Measurements from ENCODE around the gene CCN6.

The CCN6 gene

DNA sequence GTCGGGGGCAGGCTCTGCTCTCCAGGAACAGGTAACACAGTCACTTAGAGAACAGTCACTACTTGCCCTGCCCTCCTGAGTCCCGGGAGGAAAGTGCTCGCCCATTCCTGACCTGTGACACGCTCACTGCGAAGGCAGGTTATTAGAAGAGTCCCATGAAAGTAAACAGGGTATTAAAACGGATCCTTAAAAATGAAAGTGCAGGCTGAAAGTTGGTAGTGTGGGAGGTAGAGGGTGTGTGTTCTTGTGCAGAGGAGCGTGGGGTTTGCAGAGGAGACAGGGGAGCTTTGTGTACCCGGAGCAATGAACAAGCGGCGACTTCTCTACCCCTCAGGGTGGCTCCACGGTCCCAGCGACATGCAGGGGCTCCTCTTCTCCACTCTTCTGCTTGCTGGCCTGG lies at the start of gene CCN6:
Gene CCN6 (plus strand): TSS at position 104 of the 400 bp plus-strand sequence. CDS start 254 bp downstream, at position 358.
- DNase-seq, result no peak

DNA sequence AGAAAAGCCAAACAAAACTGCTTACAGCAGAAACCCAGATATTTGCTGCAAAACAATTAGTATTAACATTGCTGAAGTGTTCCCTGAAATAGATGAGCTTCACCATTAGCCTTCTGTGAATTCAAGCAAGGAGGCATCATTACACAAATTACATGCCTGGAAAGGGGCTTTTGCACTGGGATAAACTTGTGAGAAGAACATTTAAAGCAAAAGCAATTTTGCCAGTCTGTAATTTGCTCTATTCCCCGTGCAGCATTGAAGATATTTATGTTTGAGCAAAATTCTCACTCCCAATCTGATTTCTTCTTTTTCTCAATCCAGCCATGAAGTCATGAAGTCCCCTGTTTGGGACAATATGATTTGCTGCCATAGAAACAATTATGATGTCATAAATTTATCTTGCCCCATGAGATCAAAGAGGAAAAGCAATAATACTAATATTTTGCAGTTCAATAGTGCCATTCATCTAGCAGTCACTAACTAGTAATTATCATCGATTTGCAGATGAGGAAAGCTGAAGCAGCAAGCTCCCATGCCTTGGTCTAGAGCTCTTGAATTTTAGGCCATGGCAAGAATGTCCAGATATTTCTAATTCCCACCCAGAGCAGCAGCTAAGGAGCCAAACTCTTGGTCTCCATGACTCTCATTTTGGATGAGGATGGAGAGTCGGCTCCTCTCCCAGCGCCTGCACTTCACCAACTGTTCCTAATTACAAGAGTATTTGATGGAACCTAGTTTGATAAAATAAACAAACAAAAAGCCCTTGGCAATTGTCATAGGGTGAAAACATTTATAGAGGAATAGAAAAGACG lies 49.5 kb upstream of the CCN6 start:
- DNase-seq, result no peak

DNA sequence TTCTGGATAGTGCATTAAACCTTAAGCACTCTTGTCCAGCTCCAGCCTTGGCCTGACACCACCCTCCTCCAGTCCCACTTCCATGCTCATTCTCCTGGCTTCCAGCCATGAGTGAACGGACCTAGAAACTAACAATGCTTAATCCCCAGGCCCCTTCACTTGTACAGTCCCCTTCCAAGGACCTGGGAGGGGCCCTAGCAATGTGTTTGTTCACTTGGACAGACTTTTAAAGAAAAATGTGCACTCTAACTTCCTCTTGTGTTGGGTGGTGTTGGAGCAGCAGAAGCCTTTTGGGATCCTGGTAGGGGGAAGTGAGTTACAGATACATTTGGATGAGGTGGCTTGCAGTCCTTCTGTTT lies 48.9 kb upstream of the CCN6 start:
- DNase-seq, result no peak

GRCh38 chr6:112007254-112007653 lies 46.6 kb upstream of the CCN6 start:
- DNase-seq, result no peak

GRCh38 chr6:112007805-112008204 lies 46.1 kb upstream of the CCN6 start:
- DNase-seq, result no peak

GRCh38 chr6:112008482-112008881 lies 45.4 kb upstream of the CCN6 start:
- DNase-seq, result no peak

GRCh38 chr6:112010328-112010727 lies 43.6 kb upstream of the CCN6 start:
- DNase-seq, result peak; percentile 54

DNA sequence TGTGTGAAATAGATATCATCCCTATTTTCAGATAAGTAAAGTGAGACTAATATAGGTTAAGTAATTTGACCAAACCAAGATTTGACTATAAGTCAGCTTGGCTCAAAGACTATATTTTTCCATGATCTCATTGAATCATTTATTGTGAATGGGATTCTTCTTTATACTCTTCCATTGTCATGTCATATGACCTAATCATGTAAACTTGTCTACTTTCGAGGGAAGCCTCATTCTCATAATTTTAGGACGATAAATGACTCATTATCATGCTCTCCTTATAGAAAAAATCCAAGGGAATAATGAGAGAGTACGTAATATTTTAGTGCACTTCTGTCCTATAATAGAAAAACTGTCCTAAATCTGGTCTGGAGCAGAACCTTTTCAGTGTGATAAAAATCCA lies 40.9 kb upstream of the CCN6 start:
- DNase-seq, result no peak

- no peak for DNase-seq
These were observed 39.4 kb upstream of the CCN6 start for GRCh38 chr6:112014483-112014882.

GRCh38 chr6:112015725-112016124 lies 38.2 kb upstream of the CCN6 start:
- DNase-seq, result no peak

DNA sequence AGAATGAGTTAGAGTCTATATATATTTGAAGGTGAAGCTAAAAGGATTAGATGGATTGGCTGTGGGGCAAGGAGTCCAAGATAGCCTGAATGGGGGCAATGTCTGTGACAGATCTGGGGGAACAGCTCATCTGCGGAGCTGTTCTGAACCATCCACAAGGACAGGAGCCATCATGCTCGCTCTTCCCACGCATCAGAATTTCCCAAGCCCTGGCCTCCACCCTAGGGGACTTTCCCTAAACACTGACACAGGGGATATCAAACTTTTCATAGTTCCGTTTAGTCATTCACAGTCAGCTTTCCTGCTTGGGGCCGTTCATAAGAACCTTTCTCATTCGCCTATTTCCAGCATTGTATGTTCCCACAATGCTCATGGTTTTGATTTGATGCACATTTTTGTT lies 37.6 kb upstream of the CCN6 start:
- no peak for DNase-seq

GRCh38 chr6:112017169-112017568 lies 36.7 kb upstream of the CCN6 start:
- no peak for DNase-seq

- DNase-seq, result no peak
These were observed 36.0 kb upstream of the CCN6 start for GRCh38 chr6:112017760-112018537.

- no peak for DNase-seq
These were observed 35.1 kb upstream of the CCN6 start for GRCh38 chr6:112018619-112019416.

GRCh38 chr6:112019589-112019988 lies 34.3 kb upstream of the CCN6 start:
- no peak for DNase-seq

GRCh38 chr6:112021691-112022310 lies 32.1 kb upstream of the CCN6 start:
- no peak for DNase-seq

GRCh38 chr6:112022749-112023148 lies 31.2 kb upstream of the CCN6 start:
- DNase-seq, result no peak

GRCh38 chr6:112024464-112024863 lies 29.4 kb upstream of the CCN6 start:
- no peak for DNase-seq

GRCh38 chr6:112026933-112027332 lies 27.0 kb upstream of the CCN6 start:
- no peak for DNase-seq

DNA sequence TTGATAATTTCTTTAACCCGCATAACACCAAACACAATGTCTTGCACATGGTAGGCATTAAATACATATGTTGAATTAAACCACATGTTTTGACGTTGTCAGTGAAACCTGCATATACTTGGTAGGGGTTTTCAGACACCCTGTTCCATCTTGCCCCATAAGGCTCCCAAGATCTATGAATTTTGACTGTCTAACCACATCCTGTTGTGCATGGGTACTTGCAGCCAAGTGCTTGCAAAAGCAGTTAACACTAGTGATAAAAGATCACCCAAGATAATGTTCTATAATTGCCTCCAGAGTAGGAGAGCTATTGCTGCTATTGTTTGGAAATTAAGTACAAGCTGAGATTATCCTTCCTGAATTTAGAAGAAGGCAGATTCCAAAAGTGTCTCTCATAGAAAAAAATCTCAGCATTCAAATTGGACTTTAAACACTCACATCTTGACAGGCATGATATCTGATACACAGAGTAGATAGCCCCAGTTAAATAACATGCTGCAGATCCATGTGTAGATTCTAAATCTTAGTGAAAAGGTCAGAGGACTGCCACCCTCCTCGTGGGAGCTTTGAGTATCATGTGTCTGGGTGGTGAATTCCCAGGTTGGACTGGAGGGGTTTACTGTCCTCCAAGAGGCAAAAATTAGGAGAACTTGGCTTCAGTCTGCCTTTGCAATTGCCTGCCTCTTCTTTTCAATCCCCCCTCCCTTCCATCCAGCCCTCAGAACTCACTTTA lies 25.8 kb upstream of the CCN6 start:
- peak; percentile 86 for DNase-seq

- DNase-seq, result peak; percentile 70
These were observed 24.7 kb upstream of the CCN6 start for GRCh38 chr6:112029045-112029822.
